H1 (cell line): ENCODE data around the gene ABCA2. TPM values are rescaled to one million over a fixed set of nuclear protein-coding genes. Genes with fewer than 3 reads are reported as not detected.

ENCODE experiments used
- CTCF ChIA-PET: fragments of 300-600 bp; sonication (Branson Sonifier 250); formaldehyde crosslinking; loops from one replicate; lab custom pipeline; 2021; ENCODE audit not compliant: partially characterized antibody; lab: Charles Lee
- POLR2A ChIA-PET: fragments of 300-600 bp; sonication (Branson Sonifier 250); formaldehyde crosslinking; loops from one replicate; lab custom pipeline; 2021; ENCODE audit warnings: inconsistent platforms; ENCODE audit not compliant: partially characterized antibody; lab: Charles Lee
- DNase-seq, 2 experiments: peaks; one replicate each; pipeline versions ENCODE4 v3.0.0 to v3.0.0-alpha.2; 2010 to 2022; ENCODE audit warnings: low spot score in 2 of 2, low read depth in 1 of 2, mixed read lengths in 1 of 2
- FAIRE-seq: peaks from 2 replicates; lab custom pipeline; 2011; peaks lifted over from hg19 to GRCh38; lab: Jason Lieb, UNC
- H2AFZ ChIP-seq: 2 replicates; pipeline ENCODE4 v1.8.1; 2012; ENCODE audit warnings: low read length, inconsistent platforms
- H2AK5ac ChIP-seq: 2 replicates; pipeline ENCODE4 v1.6.1; 2013; ENCODE audit warnings: low read depth, low read length
- H2BK120ac ChIP-seq: replicated peaks from 2 replicates; pipeline ENCODE3; 2013; ENCODE audit warnings: low read depth, low read length, inconsistent platforms
- H2BK12ac ChIP-seq: 2 replicates; pipeline ENCODE4 v1.6.1; 2013; ENCODE audit warnings: low read depth, low read length
- H2BK15ac ChIP-seq: 2 replicates; pipeline ENCODE4 v1.6.1; 2013; ENCODE audit warnings: low read length
- H2BK20ac ChIP-seq: 2 replicates; pipeline ENCODE4 v1.6.1; 2013; ENCODE audit warnings: low read length
- H2BK5ac ChIP-seq: 2 replicates; pipeline ENCODE4 v1.6.1; 2013; ENCODE audit warnings: low read depth, low read length
- H3K14ac ChIP-seq: 2 replicates; pipeline ENCODE4 v1.6.1; 2013; ENCODE audit warnings: inconsistent platforms; ENCODE audit not compliant: insufficient read length
- H3K18ac ChIP-seq: 2 replicates; pipeline ENCODE4 v1.6.1; 2013; ENCODE audit warnings: low read length; ENCODE audit errors: extremely low read depth
- H3K23ac ChIP-seq: 2 replicates; pipeline ENCODE4 v1.6.1; 2013; ENCODE audit warnings: inconsistent platforms; ENCODE audit not compliant: insufficient read length
- H3K23me2 ChIP-seq: 2 replicates; pipeline ENCODE4 v1.6.1; 2013; ENCODE audit warnings: low read depth, low read length
- H3K27ac ChIP-seq: 2 replicates; pipeline ENCODE4 v1.6.1; 2011; ENCODE audit warnings: low read depth, low read length, inconsistent platforms
- H3K27me3 ChIP-seq, 4 experiments: replicated peaks in 1 of 4; 1 replicate in 1 of 4; 2 replicates in 3 of 4; pipeline versions ENCODE4 v1.6.1 to v1.8.1; 2011 to 2013; ENCODE audit warnings: low read length in 3 of 4, mild to moderate bottlenecking in 3 of 4, inconsistent platforms in 2 of 4, mixed read lengths in 2 of 4, moderate library complexity in 1 of 4; ENCODE audit not compliant: control insufficient read depth in 3 of 4, insufficient read depth in 3 of 4; ENCODE audit errors: extremely low read depth in 1 of 4
- H3K36me3 ChIP-seq, 4 experiments: 2 replicates each; pipeline versions ENCODE4 v1.6.1 to v1.8.1; 2011 to 2013; ENCODE audit warnings: mild to moderate bottlenecking in 4 of 4, low read length in 3 of 4, moderate library complexity in 2 of 4, control low read depth in 1 of 4, inconsistent platforms in 1 of 4; ENCODE audit not compliant: insufficient read depth in 4 of 4, control insufficient read depth in 2 of 4
- H3K4ac ChIP-seq: replicated peaks from 2 replicates; pipeline ENCODE3; 2013; ENCODE audit warnings: low read length, low read depth, mixed read lengths, inconsistent platforms; ENCODE audit not compliant: insufficient read length
- H3K4me1 ChIP-seq, 4 experiments: replicated peaks in 1 of 4; 1 replicate in 1 of 4; 2 replicates in 3 of 4; pipeline versions ENCODE4 v1.6.1 to v1.8.1; 2011 to 2013; ENCODE audit warnings: low read length in 3 of 4, inconsistent platforms in 2 of 4, mixed read lengths in 1 of 4; ENCODE audit not compliant: insufficient read depth in 4 of 4, control insufficient read depth in 3 of 4
- H3K4me2 ChIP-seq, 2 experiments: 2 replicates each; pipeline versions ENCODE4 v1.6.1 to v1.8.1; 2011 to 2013; ENCODE audit warnings: low read depth in 2 of 2, low read length in 2 of 2, control low read depth in 1 of 2, inconsistent platforms in 1 of 2, mild to moderate bottlenecking in 1 of 2; ENCODE audit not compliant: insufficient read depth in 1 of 2
- H3K4me3 ChIP-seq, 4 experiments: fragments of 200-600, 300-600 bp in 1 of 4; sonication (generic), shearing (Covaris generic), sonication (Bioruptor Twin) in 1 of 4; 2 replicates each; pipeline versions ENCODE4 v1.5.1 to v1.8.1; 2011 to 2016; ENCODE audit warnings: low read length in 4 of 4, low read depth in 3 of 4, control low read depth in 2 of 4, inconsistent platforms in 2 of 4, mild to moderate bottlenecking in 2 of 4, mixed read lengths in 1 of 4, moderate library complexity in 1 of 4; ENCODE audit not compliant: insufficient read depth in 2 of 4; ENCODE audit errors: extremely low read depth in 1 of 4
- H3K56ac ChIP-seq: replicated peaks from 2 replicates; pipeline ENCODE3; 2013; ENCODE audit warnings: low read depth, mild to moderate bottlenecking, mixed read lengths, low read length, inconsistent platforms; ENCODE audit not compliant: insufficient read length
- H3K79me1 ChIP-seq: 2 replicates; pipeline ENCODE4 v1.6.1; 2013; ENCODE audit warnings: low read depth, low read length, control low read depth
- H3K79me2 ChIP-seq, 2 experiments: 2 replicates each; pipeline versions ENCODE4 v1.6.1 to v1.8.1; 2012 to 2013; ENCODE audit warnings: low read length in 2 of 2, mild to moderate bottlenecking in 2 of 2, inconsistent platforms in 1 of 2; ENCODE audit not compliant: insufficient read depth in 2 of 2, control insufficient read depth in 1 of 2
- H3K9ac ChIP-seq, 4 experiments: replicated peaks in 1 of 4; 1 replicate in 1 of 4; 2 replicates in 3 of 4; pipeline versions ENCODE4 v1.6.1 to v1.8.1; 2011 to 2013; ENCODE audit warnings: low read depth in 3 of 4, low read length in 3 of 4, control low read depth in 2 of 4, mild to moderate bottlenecking in 2 of 4, moderate library complexity in 2 of 4, inconsistent platforms in 1 of 4; ENCODE audit errors: extremely low read depth in 1 of 4
- H3K9me3 ChIP-seq, 2 experiments: 2 replicates each; pipeline versions ENCODE4 v1.6.1 to v1.8.1; 2012 to 2013; ENCODE audit warnings: mild to moderate bottlenecking in 2 of 2, moderate library complexity in 2 of 2, control low read depth in 1 of 2, inconsistent platforms in 1 of 2, low read depth in 1 of 2, low read length in 1 of 2, mixed read lengths in 1 of 2; ENCODE audit not compliant: insufficient read depth in 2 of 2
- H4K20me1 ChIP-seq, 2 experiments: replicated peaks in 1 of 2; 2 replicates each; pipeline versions ENCODE3 to v1.8.1; 2011 to 2013; ENCODE audit warnings: inconsistent platforms in 2 of 2, low read length in 2 of 2, mild to moderate bottlenecking in 1 of 2; ENCODE audit not compliant: insufficient read depth in 2 of 2, control insufficient read depth in 1 of 2
- H4K5ac ChIP-seq: 2 replicates; pipeline ENCODE4 v1.6.1; 2013; ENCODE audit warnings: low read length, low read depth, mixed read lengths, inconsistent platforms; ENCODE audit not compliant: insufficient read length
- H4K8ac ChIP-seq: 2 replicates; pipeline ENCODE4 v1.8.0; 2013; ENCODE audit warnings: mild to moderate bottlenecking, moderate library complexity, low read length, inconsistent platforms; ENCODE audit not compliant: insufficient read depth; ENCODE audit errors: extremely low read depth
- H4K91ac ChIP-seq: replicated peaks from 2 replicates; pipeline ENCODE3; 2013; ENCODE audit warnings: low read length, mixed read lengths, inconsistent platforms; ENCODE audit not compliant: insufficient read length
- ATF3 ChIP-seq: IDR thresholded peaks from 2 replicates; pipeline ENCODE4 v1.6.1; 2011; ENCODE audit warnings: low read depth, mild to moderate bottlenecking, low read length; ENCODE audit not compliant: insufficient read depth
- EGR1 ChIP-seq: IDR thresholded peaks from 2 replicates; pipeline ENCODE4 v1.6.1; 2011; ENCODE audit warnings: low read depth, low read length, borderline replicate concordance
- EP300 ChIP-seq, 2 experiments: IDR thresholded peaks; 1 replicate in 1 of 2; 2 replicates in 1 of 2; pipeline ENCODE4 v1.6.1; 2011 to 2012; ENCODE audit warnings: low read depth in 2 of 2, low read length in 2 of 2, mild to moderate bottlenecking in 2 of 2, borderline replicate concordance in 1 of 2, inconsistent platforms in 1 of 2, moderate library complexity in 1 of 2
- JUN ChIP-seq: IDR thresholded peaks from 2 replicates; pipeline ENCODE4 v1.6.1; 2011; ENCODE audit warnings: low read depth, mild to moderate bottlenecking, improper control_type of control experiment, low read length
- MAX ChIP-seq: IDR thresholded peaks from 2 replicates; pipeline ENCODE4 v1.6.1; 2012; ENCODE audit warnings: inconsistent platforms
- RNF2 ChIP-seq: fragments of 200-900, 300-1000 bp; sonication (generic); IDR thresholded peaks from 2 replicates; pipeline ENCODE4 v1.7.1; 2016; ENCODE audit warnings: borderline replicate concordance, low read depth, mild to moderate bottlenecking, antibody characterized with exemption, low read length; ENCODE audit not compliant: poor library complexity, severe bottlenecking; ENCODE audit errors: missing control alignments
- TAF1 ChIP-seq: IDR thresholded peaks from 2 replicates; pipeline ENCODE4 v1.6.1; 2011; ENCODE audit warnings: mild to moderate bottlenecking, low read depth, low read length
- WGBS, 2 experiments: shearing (Covaris generic) in 1 of 2; methylation state at CpG; one replicate each; pipeline versions ENCODE4 v1.1.6 to v1.1.7; 2013 to 2015; ENCODE audit warnings: low lambda C conversion rate in 2 of 2, mixed read lengths in 2 of 2, inconsistent platforms in 1 of 2, low coverage in 1 of 2, missing lambda C conversion rate in 1 of 2; ENCODE audit not compliant: insufficient replicate concordance in 2 of 2, insufficient coverage in 1 of 2, insufficient read length in 1 of 2; ENCODE audit errors: extremely low coverage in 1 of 2, missing lambda C conversion rate in 1 of 2; 5-methylcytosine and 5-hydroxymethylcytosine counted together
- polyA plus RNA-seq, 7 experiments: library from polyadenylated mRNA; depleted of rRNA in 3 of 7; stranded (reverse) in 5 of 7; unstranded in 2 of 7; fragments of >200 nt in 5 of 7; fragments of 200-250 nt in 2 of 7; gene quantifications; 1 replicate in 5 of 7; 2 replicates in 1 of 7; 4 replicates in 1 of 7; pipeline versions ENCODE4 v1.2.1 to v1.2.3, GENCODE V29; 2011 to 2013; ENCODE audit warnings: missing spikeins in 2 of 7, mixed read lengths in 2 of 7
- total RNA-seq: library from RNA; stranded (reverse); fragmentation: NEBNext Ultra II Directional; extraction: Animal tissue kit (Norgen Biotek cat#: 25700); gene quantifications from 2 replicates; pipeline ENCODE4 v1.2.1, GENCODE V29; 2021
- TF ChIP-seq, protein P1 (sequence below): IDR thresholded peaks from 2 replicates; pipeline ENCODE4 v1.6.1; 2012; ENCODE audit warnings: low read length, inconsistent platforms
- TF ChIP-seq, protein P2 (sequence below): IDR thresholded peaks from 2 replicates; pipeline ENCODE4 v1.6.1; 2011; ENCODE audit warnings: low read length, improper control_type of control experiment

ABCA2 gene
- total and polyA plus RNA-seq, 2 of the 8 experiments (the other 6 are each of a cell fraction or from before 2014, with no cell fraction given): 12.5 to 14.3 TPM

DNA sequence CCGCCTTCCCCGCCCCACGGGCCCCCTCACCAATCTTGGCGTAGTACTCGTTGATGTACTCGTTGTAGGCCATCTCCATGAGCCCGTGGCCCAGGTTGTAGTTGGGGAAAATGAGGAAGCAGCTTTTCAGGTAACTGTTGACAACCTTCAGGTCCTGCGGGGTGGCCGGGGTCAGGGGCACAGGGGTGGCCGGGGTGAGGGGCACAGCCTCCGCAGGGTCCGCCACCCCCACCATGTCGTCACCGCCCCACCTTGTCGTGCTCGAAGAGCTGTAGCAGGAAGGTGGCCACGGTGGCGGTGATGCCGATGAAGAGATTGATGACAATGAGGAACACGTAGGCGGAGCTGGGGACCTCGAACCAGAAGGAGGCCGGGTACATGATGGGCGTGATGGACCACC lies 16.9 kb downstream of the ABCA2 start:
- Histone ChIP-seq H3K9ac (no peak overlapping the region), H3K4me1 (peaks cover 0 to 4% (median under 1%) of the 10 kb centered on the region in 4 experiments; a peak in 2 of 7 replicates), H2BK12ac (no peak overlapping the region), H3K9me3 (peaks cover 0 to 18% of the 10 kb centered on the region in 2 experiments; a peak in 2 of 4 replicates), H2BK15ac (no peak overlapping the region), H3K18ac (no peak overlapping the region), H2AK5ac (no peak overlapping the region), H3K4me2 (no peak overlapping the region), H3K23ac (no peak overlapping the region), H4K91ac (no peak overlapping the region), H4K8ac (no peak overlapping the region), H3K4ac (no peak overlapping the region), H3K4me3 (no peak overlapping the region), H3K27me3 (no peaks in the 10 kb centered on the region; a peak in 1 of 7 replicates), H3K79me1 (no peaks in the 10 kb centered on the region), H3K14ac (no peak overlapping the region), H3K27ac (no peak overlapping the region), H3K36me3 (peaks cover 0 to 9% (median 0%) of the 10 kb centered on the region in 4 experiments; a peak in 1 of 8 replicates), H2AFZ (no peak overlapping the region), H2BK5ac (no peak overlapping the region), H3K79me2 (no peaks in the 10 kb centered on the region), H2BK120ac (no peak overlapping the region), H4K5ac (no peak overlapping the region), H4K20me1 (no peaks in the 10 kb centered on the region), H2BK20ac (no peak overlapping the region), H3K56ac (no peak overlapping the region), H3K23me2 (no peaks in the 10 kb centered on the region; the same call in 1 of the 2 replicates)
- no peak for FAIRE-seq
- ChIA-PET POLR2A (no interaction called here), CTCF (interaction anchor here (0.7 to 2.2 kb wide), 6 partner anchors 10 to 92 kb away, joined by 3 to 11 read pairs (median 5); no protein-coding TSS in a partner anchor)
- DNase-seq: no peak
- 96% methylated on average over 20 of the region's 24 CpGs; no CpG with 5 or more reads in 1 of the 2 experiments for WGBS, 2 experiments
- TF ChIP-seq ATF3: no peak
- TF ChIP-seq, protein P1, sequence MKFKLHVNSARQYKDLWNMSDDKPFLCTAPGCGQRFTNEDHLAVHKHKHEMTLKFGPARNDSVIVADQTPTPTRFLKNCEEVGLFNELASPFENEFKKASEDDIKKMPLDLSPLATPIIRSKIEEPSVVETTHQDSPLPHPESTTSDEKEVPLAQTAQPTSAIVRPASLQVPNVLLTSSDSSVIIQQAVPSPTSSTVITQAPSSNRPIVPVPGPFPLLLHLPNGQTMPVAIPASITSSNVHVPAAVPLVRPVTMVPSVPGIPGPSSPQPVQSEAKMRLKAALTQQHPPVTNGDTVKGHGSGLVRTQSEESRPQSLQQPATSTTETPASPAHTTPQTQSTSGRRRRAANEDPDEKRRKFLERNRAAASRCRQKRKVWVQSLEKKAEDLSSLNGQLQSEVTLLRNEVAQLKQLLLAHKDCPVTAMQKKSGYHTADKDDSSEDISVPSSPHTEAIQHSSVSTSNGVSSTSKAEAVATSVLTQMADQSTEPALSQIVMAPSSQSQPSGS: no peak
- TF ChIP-seq EGR1: no peak
- no peak for TF ChIP-seq TAF1
- no peak for TF ChIP-seq RNF2
- TF ChIP-seq, protein P2, sequence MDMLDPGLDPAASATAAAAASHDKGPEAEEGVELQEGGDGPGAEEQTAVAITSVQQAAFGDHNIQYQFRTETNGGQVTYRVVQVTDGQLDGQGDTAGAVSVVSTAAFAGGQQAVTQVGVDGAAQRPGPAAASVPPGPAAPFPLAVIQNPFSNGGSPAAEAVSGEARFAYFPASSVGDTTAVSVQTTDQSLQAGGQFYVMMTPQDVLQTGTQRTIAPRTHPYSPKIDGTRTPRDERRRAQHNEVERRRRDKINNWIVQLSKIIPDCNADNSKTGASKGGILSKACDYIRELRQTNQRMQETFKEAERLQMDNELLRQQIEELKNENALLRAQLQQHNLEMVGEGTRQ: no peak
- TF ChIP-seq EP300 (IDR thresholded peaks at IDR 0.05; ENCODE audit: borderline replicate concordance in 1 of 2, low read depth in 2 of 2, low read length in 2 of 2): no peak
- no peak for TF ChIP-seq MAX
- TF ChIP-seq JUN: no peak
